Vagina (tissue), 2 donors: ENCODE results near the gene CRTAP.

Experiments used
- CTCF ChIP-seq, 3 experiments: fragments of 450-650 bp in 2 of 3; fragments of 200-600 bp in 1 of 3; sonication (generic) in 1 of 3; IDR thresholded peaks; one replicate each; pipeline ENCODE4 v1.5.1; 2017 to 2019; ENCODE audit warnings: antibody characterized with exemption in 3 of 3, mild to moderate bottlenecking in 2 of 3, moderate library complexity in 2 of 3
- POLR2AphosphoS5 ChIP-seq, 2 donors: sonication (generic); formaldehyde crosslinking; IDR thresholded peaks; one replicate each; pipeline ENCODE4 v1.9.0; 2017; ENCODE audit warnings: antibody characterized with exemption in 2 of 2, mild to moderate bottlenecking in 2 of 2, low read depth in 1 of 2; ENCODE audit not compliant: insufficient read depth in 1 of 2

- no peak for TF ChIP-seq CTCF (IDR thresholded peaks at IDR 0.05)
- TF ChIP-seq POLR2AphosphoS5 (IDR thresholded peaks at IDR 0.05; ENCODE audit: insufficient read depth in 1 of 2, low read depth in 1 of 2) = no peak
Observed at GRCh38 chr3:33067484-33067883, 46.3 kb upstream of the CRTAP start.
